ENCODE measurements around the gene GNAI2.
A peak's percentile ranks its signal among the peaks of the same experiment; 100 is the strongest.

Gene GNAI2

DNA sequence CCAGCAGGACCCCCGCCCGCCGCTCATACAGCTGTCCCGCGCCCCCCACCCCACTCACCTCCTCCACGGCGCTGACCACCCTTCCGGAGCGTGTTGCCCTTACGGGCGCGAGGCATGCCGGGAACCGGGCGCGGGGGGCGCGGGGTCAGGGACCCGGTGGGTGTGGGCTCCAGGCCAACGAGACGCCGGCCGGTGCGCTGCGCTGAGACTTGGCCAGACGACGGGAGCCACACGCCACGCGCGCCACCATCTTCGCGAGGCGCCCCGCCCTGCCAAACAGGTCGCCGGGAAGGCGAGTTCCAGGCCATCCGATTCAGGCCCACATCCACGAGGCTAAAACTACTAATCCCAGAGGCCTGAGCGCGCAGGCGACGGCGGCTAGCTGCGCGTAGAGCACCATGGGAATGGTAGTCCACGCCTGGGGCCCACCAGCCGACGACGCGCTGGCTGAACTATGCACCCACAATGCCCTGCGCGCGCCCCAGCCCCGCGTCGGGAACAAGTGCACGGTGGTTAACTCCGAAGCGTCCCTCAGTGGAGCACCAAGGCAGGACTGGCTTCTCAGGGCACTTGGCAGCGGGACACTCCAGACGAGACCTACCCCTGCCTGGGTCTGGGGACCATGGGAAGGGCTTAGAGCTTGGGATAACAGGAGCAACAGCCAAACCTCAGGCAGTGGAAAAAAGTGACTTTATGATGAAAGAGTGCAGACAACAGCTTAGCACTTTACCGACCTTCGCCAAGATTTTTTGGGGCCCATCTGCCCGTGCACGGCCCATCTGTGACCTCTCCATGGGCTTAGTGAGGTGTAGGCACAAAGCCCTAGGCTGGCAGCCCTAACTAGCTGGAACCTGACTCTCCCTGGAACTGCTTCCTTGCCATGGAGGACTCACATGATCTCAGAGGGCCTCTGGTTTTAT, 56.4 kb downstream of the GNAI2 start, which contains the start of gene IFRD2:
Gene IFRD2, minus strand, starts transcription at position 271 of the 920 bp plus-strand sequence. Its CDS starts 155 bp downstream, at position 116.
- intact Hi-C loops (cut with DNase I; ENCODE audit: low total_unique reads) = no loop called here
- peak within 1 kb of the TSS; percentile 91 to 100 for H3K4me3 ChIP-seq
- H3K36me3 ChIP-seq = peaks cover 18 to 41% (median 30%) of the 10 kb centered on the region in 3 donors
- H3K9me3 ChIP-seq = no peaks in the 10 kb centered on the region
- peak within 1 kb of the TSS; percentile 92 to 96 for H3K27ac ChIP-seq
- TF ChIP-seq, protein P1, sequence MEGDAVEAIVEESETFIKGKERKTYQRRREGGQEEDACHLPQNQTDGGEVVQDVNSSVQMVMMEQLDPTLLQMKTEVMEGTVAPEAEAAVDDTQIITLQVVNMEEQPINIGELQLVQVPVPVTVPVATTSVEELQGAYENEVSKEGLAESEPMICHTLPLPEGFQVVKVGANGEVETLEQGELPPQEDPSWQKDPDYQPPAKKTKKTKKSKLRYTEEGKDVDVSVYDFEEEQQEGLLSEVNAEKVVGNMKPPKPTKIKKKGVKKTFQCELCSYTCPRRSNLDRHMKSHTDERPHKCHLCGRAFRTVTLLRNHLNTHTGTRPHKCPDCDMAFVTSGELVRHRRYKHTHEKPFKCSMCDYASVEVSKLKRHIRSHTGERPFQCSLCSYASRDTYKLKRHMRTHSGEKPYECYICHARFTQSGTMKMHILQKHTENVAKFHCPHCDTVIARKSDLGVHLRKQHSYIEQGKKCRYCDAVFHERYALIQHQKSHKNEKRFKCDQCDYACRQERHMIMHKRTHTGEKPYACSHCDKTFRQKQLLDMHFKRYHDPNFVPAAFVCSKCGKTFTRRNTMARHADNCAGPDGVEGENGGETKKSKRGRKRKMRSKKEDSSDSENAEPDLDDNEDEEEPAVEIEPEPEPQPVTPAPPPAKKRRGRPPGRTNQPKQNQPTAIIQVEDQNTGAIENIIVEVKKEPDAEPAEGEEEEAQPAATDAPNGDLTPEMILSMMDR (IDR thresholded peaks at IDR 0.05) = no peak
- H3K4me1 ChIP-seq = peaks cover 0 to 26% (median 21%) of the 10 kb centered on the region in 4 donors
- DNase-seq = peak; percentile 98 to 99
- no peaks in the 10 kb centered on the region for H3K27me3 ChIP-seq

DNA sequence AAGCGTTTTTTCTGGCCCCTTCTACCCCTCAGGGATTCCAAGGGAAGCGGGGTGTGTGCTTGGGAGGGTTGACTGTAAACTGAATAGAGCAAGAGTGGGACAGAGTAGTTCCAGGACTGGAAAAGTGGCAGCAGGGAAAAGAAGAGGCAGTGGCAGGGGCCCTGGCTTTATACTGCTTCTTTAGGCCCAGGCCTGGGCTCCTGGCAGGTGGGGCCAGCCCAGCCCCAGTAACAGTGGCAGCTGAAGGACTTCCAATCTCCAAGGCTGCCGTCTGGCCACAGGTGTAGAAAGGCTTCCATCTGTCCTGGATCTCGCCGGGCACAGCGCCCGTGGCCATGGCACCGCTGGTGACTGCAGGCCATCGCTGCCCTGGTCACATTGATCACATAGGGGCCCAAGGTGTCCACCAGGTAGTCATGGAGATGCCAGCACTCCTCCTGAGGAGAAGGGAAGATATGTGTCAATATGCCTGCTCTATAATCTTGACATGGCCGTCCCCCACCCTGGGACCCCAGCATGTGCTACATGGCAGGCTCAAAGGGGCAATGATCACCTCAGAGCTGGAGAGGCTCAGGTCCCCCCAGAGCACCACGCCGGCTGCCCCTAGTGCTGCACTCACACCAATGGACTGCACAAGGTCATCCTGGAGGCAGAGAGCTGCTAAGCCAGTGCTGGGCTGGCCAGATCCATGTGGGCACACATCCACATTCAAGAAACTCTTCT, 57.2 kb downstream of the GNAI2 start:
- H3K4me3 ChIP-seq = peak overlapping the region in 1 of 2 donors; percentile 100

DNA sequence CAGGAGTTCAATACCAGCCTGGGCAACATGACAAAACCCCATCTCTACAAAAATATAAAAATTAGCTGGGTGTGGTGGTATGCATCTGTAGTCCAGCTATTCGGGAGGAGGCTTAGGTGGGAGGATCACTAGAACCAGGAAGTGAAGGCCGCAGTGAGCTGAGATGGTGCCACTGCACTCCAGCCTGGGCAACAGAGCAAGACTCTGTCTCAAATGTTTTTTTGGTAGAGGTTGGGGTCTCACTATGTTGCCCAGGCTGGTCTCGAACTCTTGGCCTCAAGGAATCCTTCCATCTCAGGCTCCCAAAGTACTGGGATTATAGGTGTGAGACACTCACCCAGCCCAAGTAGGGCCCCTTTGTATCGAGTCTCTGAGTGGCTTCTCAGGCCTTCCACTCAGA, 58.1 kb downstream of the GNAI2 start:
- TF ChIP-seq, protein P1 (IDR thresholded peaks at IDR 0.05) = no peak
- DNase-seq = no peak
- intact Hi-C loops (cut with DNase I; ENCODE audit: low total_unique reads) = no loop called here
- Histone ChIP-seq H3K36me3 (peaks cover 7 to 24% (median 13%) of the 10 kb centered on the region in 3 donors), H3K27me3 (no peaks in the 10 kb centered on the region), H3K9me3 (no peaks in the 10 kb centered on the region), H3K27ac (no peak overlapping the region), H3K4me3 (no peak overlapping the region), H3K4me1 (peaks cover 0 to 41% (median 35%) of the 10 kb centered on the region in 4 donors)

More for the DNA sequence above, 57.2 kb downstream of the GNAI2 start:
- peak in 1 of 2 donors; percentile 68 for DNase-seq
- Histone ChIP-seq H3K9me3 (no peaks in the 10 kb centered on the region), H3K4me1 (peaks cover 0 to 34% (median 28%) of the 10 kb centered on the region in 4 donors), H3K36me3 (peaks cover 14 to 33% (median 22%) of the 10 kb centered on the region in 3 donors), H3K27ac (peak overlapping the region; percentile 92 to 96), H3K27me3 (no peaks in the 10 kb centered on the region)
- intact Hi-C loops (cut with DNase I; ENCODE audit: low total_unique reads) = no loop called here
- TF ChIP-seq, protein P1 (IDR thresholded peaks at IDR 0.05) = no peak

DNA sequence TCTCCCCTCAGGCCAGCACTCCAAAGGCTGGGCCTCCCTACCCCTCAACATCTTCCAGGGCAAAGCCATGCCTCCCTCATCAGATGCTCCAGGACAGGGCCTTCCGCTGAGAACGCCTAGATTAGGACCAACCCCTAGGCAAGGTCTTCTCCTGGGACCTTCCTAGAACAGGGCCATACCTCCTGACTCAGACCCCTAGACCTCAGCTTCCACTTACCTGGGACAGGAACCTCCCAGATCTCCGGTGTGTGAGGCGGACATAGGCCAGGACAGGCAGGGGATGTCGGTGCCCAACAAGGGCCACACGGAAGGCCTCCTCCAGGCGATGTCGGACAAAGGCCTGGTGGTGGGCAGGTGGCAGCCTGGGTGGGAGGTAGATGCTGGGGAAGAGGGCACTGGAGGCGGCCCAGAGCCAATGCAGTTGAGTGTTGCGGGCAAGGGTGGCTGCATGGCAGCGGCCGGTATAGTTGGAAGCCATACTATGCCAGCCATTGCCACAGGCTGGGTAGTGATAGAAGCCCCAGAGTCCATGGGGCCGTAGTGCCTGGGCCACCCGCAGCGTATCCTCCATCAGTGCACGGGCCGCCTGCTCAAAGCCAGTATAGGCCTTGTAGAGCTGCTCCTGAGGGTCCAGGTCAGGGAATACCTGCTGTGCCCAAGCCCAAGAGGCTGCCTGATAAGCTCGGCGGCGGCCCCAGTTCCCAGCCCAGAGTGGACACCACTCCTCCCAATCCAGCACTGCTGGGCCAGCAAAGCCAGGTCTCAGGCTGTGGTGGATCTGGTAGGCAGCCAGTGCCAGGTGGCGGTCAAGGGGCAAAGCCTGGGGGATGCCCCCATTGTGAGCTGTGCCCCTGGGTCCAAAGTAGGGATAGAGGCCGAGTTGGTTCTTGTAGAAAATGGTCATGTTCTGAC, 58.7 kb downstream of the GNAI2 start:
- intact Hi-C loops (cut with DNase I; ENCODE audit: low total_unique reads) = no loop called here
- TF ChIP-seq, protein P1 (IDR thresholded peaks at IDR 0.05) = no peak
- Histone ChIP-seq H3K36me3 (peaks cover 5 to 18% (median 7%) of the 10 kb centered on the region in 3 donors), H3K27me3 (no peaks in the 10 kb centered on the region), H3K9me3 (no peaks in the 10 kb centered on the region), H3K27ac (no peak overlapping the region), H3K4me3 (no peak overlapping the region), H3K4me1 (peaks cover 0 to 43% (median 36%) of the 10 kb centered on the region in 4 donors)
- DNase-seq = no peak
